OCI-LY3 (cell line): ENCODE measurements around the gene TIRAP.
A peak's percentile ranks its signal among the peaks of the same experiment; 100 is the strongest.

ENCODE experiments used
- H2AFZ ChIP-seq: fragments of 200-600, 300-600 bp; shearing (Covaris generic); 2 replicates; pipeline ENCODE4 v1.6.0; 2014; ENCODE audit warnings: antibody characterized with exemption, low read depth, low read length
- H3K27ac ChIP-seq: fragments of 200-600, 300-600 bp; sonication (generic); 2 replicates; pipeline ENCODE4 v1.5.1; 2014; ENCODE audit warnings: mild to moderate bottlenecking, low read length, moderate library complexity, mixed read lengths
- H3K27me3 ChIP-seq: fragments of 200-600, 300-600 bp; sonication (generic); 2 replicates; pipeline ENCODE4 v1.6.1; 2014; ENCODE audit warnings: low read depth, low read length, mixed read lengths
- H3K36me3 ChIP-seq: fragments of 200-600, 300-600 bp; sonication (generic); replicated peaks from 2 replicates; pipeline ENCODE3; 2014; ENCODE audit warnings: low read depth, low read length, mixed read lengths
- H3K4me1 ChIP-seq: fragments of 300-600, 200-600 bp; sonication (generic); 2 replicates; pipeline ENCODE4 v1.6.1; 2014; ENCODE audit warnings: low read length, mixed read lengths
- H3K4me2 ChIP-seq: fragments of 200-600, 300-600 bp; sonication (generic); 2 replicates; pipeline ENCODE4 v1.6.1; 2014; ENCODE audit warnings: low read length, mixed read lengths
- H3K4me3 ChIP-seq: fragments of 300-600, 200-600 bp; sonication (generic); 2 replicates; pipeline ENCODE4 v1.5.1; 2014; ENCODE audit warnings: antibody characterized with exemption, mild to moderate bottlenecking, low read length, moderate library complexity
- H3K79me2 ChIP-seq: fragments of 300-600, 200-600 bp; shearing (Covaris generic); 2 replicates; pipeline ENCODE4 v1.6.1; 2014; ENCODE audit warnings: mild to moderate bottlenecking, low read length, mixed read lengths
- H3K9ac ChIP-seq: fragments of 300-600, 200-600 bp; shearing (Covaris generic); 2 replicates; pipeline ENCODE4 v1.6.0; 2014; ENCODE audit warnings: mild to moderate bottlenecking, low read length, moderate library complexity
- H3K9me3 ChIP-seq: fragments of 200-600, 300-600 bp; shearing (Covaris generic); 2 replicates; pipeline ENCODE4 v1.6.1; 2014; ENCODE audit warnings: low read length, mixed read lengths; ENCODE audit not compliant: insufficient read depth
- H4K20me1 ChIP-seq: fragments of 200-600, 300-600 bp; sonication (generic); 2 replicates; pipeline ENCODE4 v1.6.1; 2016; ENCODE audit warnings: low read length, mixed read lengths; ENCODE audit not compliant: insufficient read depth
- CTCF ChIP-seq: fragments of 200-600, 300-600 bp; sonication (generic); IDR thresholded peaks from 2 replicates; pipeline ENCODE4 v1.5.1; 2014; ENCODE audit warnings: antibody characterized with exemption, low read length, low read depth
- EZH2phosphoT487 ChIP-seq: fragments of 200-600 bp; shearing (Covaris generic); IDR thresholded peaks from 2 replicates; pipeline ENCODE4 v1.6.1; 2018; ENCODE audit warnings: antibody characterized with exemption, mixed run types, low read depth

The TIRAP gene

GRCh38 chr11:126282736-126283591 lies at the start of gene TIRAP:
Gene TIRAP (plus strand): TSS chr11:126283093. CDS start chr11:126290895, 7,802 bp downstream.
- H3K79me2 ChIP-seq, result peaks cover 4% of the 10 kb centered on the region; the same call in 1 of the 2 replicates
- peak within 1 kb of the TSS; percentile 81 for H2AFZ ChIP-seq
- H3K4me2 ChIP-seq, result peak within 1 kb of the TSS; percentile 79
- H3K4me3 ChIP-seq, result peak within 1 kb of the TSS; percentile 97
- no peaks in the 10 kb centered on the region for H3K9me3 ChIP-seq
- peaks cover 13% of the 10 kb centered on the region for H3K4me1 ChIP-seq
- H3K9ac ChIP-seq, result peak within 1 kb of the TSS; percentile 71
- TF ChIP-seq CTCF (no peak), EZH2phosphoT487 (no peak)
- no peaks in the 10 kb centered on the region for H4K20me1 ChIP-seq
- peaks cover under 1% of the 10 kb centered on the region for H3K36me3 ChIP-seq
- H3K27ac ChIP-seq, result peak within 1 kb of the TSS; percentile 31
- no peaks in the 10 kb centered on the region for H3K27me3 ChIP-seq

GRCh38 chr11:126233391-126233790 lies 49.5 kb upstream of the TIRAP start:
- Histone ChIP-seq H3K4me1 (no peaks in the 10 kb centered on the region), H3K4me3 (no peak overlapping the region), H3K9ac (no peak overlapping the region), H3K27ac (no peak overlapping the region), H3K27me3 (no peaks in the 10 kb centered on the region), H3K79me2 (no peaks in the 10 kb centered on the region), H3K36me3 (no peaks in the 10 kb centered on the region), H3K4me2 (no peak overlapping the region), H3K9me3 (no peaks in the 10 kb centered on the region), H4K20me1 (no peaks in the 10 kb centered on the region), H2AFZ (no peak overlapping the region)
- TF ChIP-seq CTCF, result no peak
- TF ChIP-seq EZH2phosphoT487, result no peak

GRCh38 chr11:126246636-126247035 lies 36.3 kb upstream of the TIRAP start:
- H3K4me1 ChIP-seq, result no peaks in the 10 kb centered on the region
- H3K9me3 ChIP-seq, result no peaks in the 10 kb centered on the region
- no peak overlapping the region for H3K9ac ChIP-seq
- H3K27me3 ChIP-seq, result no peaks in the 10 kb centered on the region
- no peaks in the 10 kb centered on the region for H4K20me1 ChIP-seq
- H3K4me2 ChIP-seq, result no peak overlapping the region
- no peak overlapping the region for H2AFZ ChIP-seq
- peaks cover 2% of the 10 kb centered on the region for H3K36me3 ChIP-seq
- H3K27ac ChIP-seq, result no peak overlapping the region
- no peak overlapping the region for H3K4me3 ChIP-seq
- no peak for TF ChIP-seq EZH2phosphoT487
- TF ChIP-seq CTCF, result no peak
- H3K79me2 ChIP-seq, result no peaks in the 10 kb centered on the region

GRCh38 chr11:126253265-126253664 lies 29.6 kb upstream of the TIRAP start:
- Histone ChIP-seq H3K4me3 (no peak overlapping the region), H2AFZ (no peak overlapping the region), H3K4me1 (no peaks in the 10 kb centered on the region), H3K36me3 (peaks cover 6% of the 10 kb centered on the region), H3K27me3 (no peaks in the 10 kb centered on the region), H4K20me1 (no peaks in the 10 kb centered on the region), H3K4me2 (no peak overlapping the region), H3K9ac (no peak overlapping the region), H3K9me3 (no peaks in the 10 kb centered on the region), H3K79me2 (no peaks in the 10 kb centered on the region), H3K27ac (no peak overlapping the region)
- no peak for TF ChIP-seq CTCF
- no peak for TF ChIP-seq EZH2phosphoT487
